ENCODE data around the gene ORC1.

DNA sequence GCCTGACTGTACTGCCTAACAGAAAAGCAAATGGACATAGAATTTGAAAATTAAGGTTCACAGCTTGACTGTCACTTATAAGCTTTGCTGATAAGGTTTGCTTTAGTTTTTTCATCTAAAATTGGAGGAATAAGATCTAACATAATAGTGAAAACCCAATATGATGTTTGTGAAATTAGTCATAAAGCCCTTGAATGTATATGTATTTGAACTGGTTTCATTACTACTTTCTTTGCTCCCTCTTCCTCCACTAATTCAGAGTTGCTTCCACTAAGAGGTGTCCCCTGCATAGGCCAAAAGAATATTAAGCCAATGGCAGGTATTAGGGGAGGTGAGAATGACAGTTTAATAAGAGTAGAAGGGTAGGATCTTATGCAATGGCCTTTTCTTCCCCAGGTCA lies 10.7 kb upstream of the ORC1 start:
- TF ChIP-seq EZH2phosphoT487 (IDR thresholded peaks at IDR 0.05; ENCODE audit: insufficient read depth, low read depth) (no peak), EZH2 (IDR thresholded peaks at IDR 0.05; ENCODE audit: insufficient read depth, poor library complexity, severe bottlenecking) (no peak)
